Osteocyte (in vitro differentiated cells): ENCODE results near the gene ITPR1. TPM values are rescaled to one million over a fixed set of nuclear protein-coding genes. Genes with fewer than 3 reads are reported as not detected.

Source experiments
- DNase-seq: peaks from one replicate; pipeline ENCODE4 v3.0.0; 2021; ENCODE audit warnings: mixed read lengths; ENCODE audit not compliant: unreplicated experiment; ENCODE audit errors: extremely low spot score
- H3K27ac Mint-ChIP-seq: one replicate; pipeline ENCODE4 v1.8.0; 2021; ENCODE audit warnings: mild to moderate bottlenecking, mixed read lengths; ENCODE audit not compliant: unreplicated experiment
- H3K27me3 Mint-ChIP-seq: one replicate; pipeline ENCODE4 v1.8.0; 2021; ENCODE audit warnings: mixed read lengths; ENCODE audit not compliant: unreplicated experiment
- H3K36me3 Mint-ChIP-seq: one replicate; pipeline ENCODE4 v1.8.0; 2021; ENCODE audit warnings: mixed read lengths; ENCODE audit not compliant: unreplicated experiment
- H3K4me1 Mint-ChIP-seq: one replicate; pipeline ENCODE4 v1.8.0; 2021; ENCODE audit warnings: mixed read lengths; ENCODE audit not compliant: unreplicated experiment
- H3K4me3 Mint-ChIP-seq: one replicate; pipeline ENCODE4 v1.8.0; 2021; ENCODE audit warnings: mild to moderate bottlenecking, moderate library complexity, mixed read lengths; ENCODE audit not compliant: unreplicated experiment
- H3K9me3 Mint-ChIP-seq: one replicate; pipeline ENCODE4 v1.8.0; 2021; ENCODE audit warnings: mixed read lengths; ENCODE audit not compliant: unreplicated experiment
- CTCF ChIP-seq: fragments of 200-600 bp; sonication (generic); IDR thresholded peaks from 2 replicates; pipeline ENCODE4 v1.5.0; 2021; ENCODE audit warnings: antibody characterized with exemption, mild to moderate bottlenecking, moderate library complexity
- total RNA-seq: library from RNA; stranded (reverse); gene quantifications from 2 replicates; pipeline ENCODE4 v1.2.1, GENCODE V29; 2021

The ITPR1 gene
- total RNA-seq, 1 donor from 2014 or later = 34.3 TPM

GRCh38 chr3:4614927-4615326 lies 121.8 kb downstream of the ITPR1 start:
- TF ChIP-seq CTCF = no peak
- no peak for DNase-seq
- no peaks in the 10 kb centered on the region for H3K4me1 Mint-ChIP-seq
- H3K36me3 Mint-ChIP-seq = no peaks in the 10 kb centered on the region
- H3K27me3 Mint-ChIP-seq = peaks cover 12% of the 10 kb centered on the region
- H3K9me3 Mint-ChIP-seq = no peaks in the 10 kb centered on the region
- H3K27ac Mint-ChIP-seq = no peak overlapping the region
- no peak overlapping the region for H3K4me3 Mint-ChIP-seq

- no peaks in the 10 kb centered on the region for H3K9me3 Mint-ChIP-seq
- no peak for DNase-seq
- H3K27me3 Mint-ChIP-seq = peaks cover 12% of the 10 kb centered on the region
- H3K4me1 Mint-ChIP-seq = no peaks in the 10 kb centered on the region
- H3K27ac Mint-ChIP-seq = no peak overlapping the region
- no peaks in the 10 kb centered on the region for H3K36me3 Mint-ChIP-seq
- no peak for TF ChIP-seq CTCF
- H3K4me3 Mint-ChIP-seq = no peak overlapping the region
Measured at GRCh38 chr3:4615750-4616149, 122.6 kb downstream of the ITPR1 start.

GRCh38 chr3:4623421-4623999 lies 130.4 kb downstream of the ITPR1 start:
- no peak for TF ChIP-seq CTCF
- Mint-ChIP-seq H3K9me3 (no peaks in the 10 kb centered on the region), H3K36me3 (no peaks in the 10 kb centered on the region), H3K4me1 (no peaks in the 10 kb centered on the region), H3K27me3 (peaks cover 7% of the 10 kb centered on the region), H3K4me3 (no peak overlapping the region), H3K27ac (no peak overlapping the region)
- DNase-seq = no peak

- Mint-ChIP-seq H3K27me3 (no peaks in the 10 kb centered on the region), H3K4me3 (no peak overlapping the region), H3K9me3 (no peaks in the 10 kb centered on the region), H3K27ac (no peak overlapping the region), H3K36me3 (no peaks in the 10 kb centered on the region), H3K4me1 (no peaks in the 10 kb centered on the region)
- no peak for DNase-seq
- TF ChIP-seq CTCF = no peak
Measured at GRCh38 chr3:4627651-4628375, 134.7 kb downstream of the ITPR1 start.

- no peak for DNase-seq
- Mint-ChIP-seq H3K4me3 (no peak overlapping the region), H3K4me1 (peaks cover 4% of the 10 kb centered on the region), H3K27me3 (peaks cover 2% of the 10 kb centered on the region), H3K36me3 (no peaks in the 10 kb centered on the region), H3K27ac (no peak overlapping the region), H3K9me3 (no peaks in the 10 kb centered on the region)
- TF ChIP-seq CTCF = no peak
Measured at GRCh38 chr3:4629095-4630007, 136.2 kb downstream of the ITPR1 start.
